HEK293 (cell line): Measurements from ENCODE around the gene MGMT.

Experiments
- CTCF ChIA-PET: fragments of 350-600 bp; formaldehyde crosslinking; extraction: SDS; loops from one replicate; lab custom pipeline; 2021; ENCODE audit warnings: antibody characterized with exemption; lab: Yijun Ruan, JAX
- POLR2A ChIA-PET: fragments of 300-600 bp; formaldehyde crosslinking; extraction: SDS; loops from one replicate; lab custom pipeline; 2020; ENCODE audit warnings: antibody characterized with exemption, inconsistent platforms; lab: Yijun Ruan, JAX
- H3K27ac ChIP-seq: fragments of 200-500 bp; sonication (Bioruptor generic); 2 replicates; pipeline ENCODE4 v1.5.1; 2014; ENCODE audit warnings: low read depth, low read length, control low read depth, inconsistent platforms; ENCODE audit errors: extremely low read depth
- H3K36me3 ChIP-seq, 2 experiments: fragments of 200-500 bp in 1 of 2; sonication (Bioruptor generic) in 1 of 2; 1 replicate in 1 of 2; 2 replicates in 1 of 2; pipeline ENCODE4 v1.5.1; 2014 to 2017; ENCODE audit warnings: inconsistent platforms in 2 of 2, low read length in 2 of 2; ENCODE audit not compliant: control insufficient read depth in 2 of 2, insufficient read depth in 1 of 2
- H3K4me1 ChIP-seq: fragments of 200-500 bp; sonication (Bioruptor generic); 2 replicates; pipeline ENCODE4 v1.5.1; 2014; ENCODE audit warnings: mild to moderate bottlenecking, low read length, inconsistent platforms; ENCODE audit not compliant: control insufficient read depth, insufficient read depth
- H3K4me3 ChIP-seq: 2 replicates; pipeline ENCODE4 v1.5.1; 2011; ENCODE audit warnings: low read depth, mild to moderate bottlenecking, control low read depth, low read length, moderate library complexity
- H3K9me3 ChIP-seq: fragments of 200-500 bp; sonication (Bioruptor generic); 2 replicates; pipeline ENCODE4 v1.5.1; 2014; ENCODE audit warnings: low read depth, low read length, inconsistent platforms; ENCODE audit not compliant: control insufficient read depth, insufficient read depth
- ATF2 ChIP-seq: fragments of 450-650 bp; formaldehyde crosslinking; IDR thresholded peaks from 2 replicates; pipeline ENCODE4 v1.5.1; 2016; ENCODE audit warnings: missing biosample characterization, missing genetic modification characterization, low read depth
- BCL11A ChIP-seq: fragments of 450-650 bp; formaldehyde crosslinking; IDR thresholded peaks from 2 replicates; pipeline ENCODE4 v1.5.1; 2016; ENCODE audit warnings: low read depth, missing biosample characterization, missing genetic modification characterization
- CTCF ChIP-seq: fragments of 450-650 bp; formaldehyde crosslinking; IDR thresholded peaks from 2 replicates; pipeline ENCODE4 v1.5.1; 2016; ENCODE audit warnings: missing biosample characterization, missing genetic modification characterization
- GFI1B ChIP-seq: fragments of 450-650 bp; formaldehyde crosslinking; IDR thresholded peaks from 2 replicates; pipeline ENCODE4 v1.5.1; 2016; ENCODE audit warnings: missing biosample characterization, missing genetic modification characterization
- GLI2 ChIP-seq: fragments of 450-650 bp; formaldehyde crosslinking; IDR thresholded peaks from 2 replicates; pipeline ENCODE4; 2017; ENCODE audit warnings: missing biosample characterization, missing genetic modification characterization, low read depth, borderline replicate concordance
- HOXC10 ChIP-seq: sonication (generic); formaldehyde crosslinking; IDR thresholded peaks from 2 replicates; pipeline ENCODE4 v1.8.1; 2023; ENCODE audit warnings: mild to moderate bottlenecking, missing genetic modification reagents
- INSM2 ChIP-seq: fragments of 450-650 bp; formaldehyde crosslinking; IDR thresholded peaks from 2 replicates; pipeline ENCODE4 v1.5.1; 2016; ENCODE audit warnings: missing biosample characterization, missing genetic modification characterization
- PRDM4 ChIP-seq: fragments of 450-650 bp; formaldehyde crosslinking; IDR thresholded peaks from 2 replicates; pipeline ENCODE4 v1.5.1; 2017; ENCODE audit warnings: missing biosample characterization, missing genetic modification characterization
- ZNF121 ChIP-seq: fragments of 450-650 bp; formaldehyde crosslinking; IDR thresholded peaks from 2 replicates; pipeline ENCODE4 v1.5.1; 2016; ENCODE audit warnings: missing biosample characterization, missing genetic modification characterization
- ZNF132 ChIP-seq: fragments of 450-650 bp; formaldehyde crosslinking; IDR thresholded peaks from 2 replicates; pipeline ENCODE4 v1.5.1; 2017; ENCODE audit warnings: missing biosample characterization, missing genetic modification characterization, borderline replicate concordance
- ZNF23 ChIP-seq: fragments of 450-650 bp; formaldehyde crosslinking; IDR thresholded peaks from 2 replicates; pipeline ENCODE4 v1.5.1; 2016; ENCODE audit warnings: missing biosample characterization, missing genetic modification characterization, borderline replicate concordance
- ZNF274 ChIP-seq, 2 experiments: fragments of 200-500 bp in 1 of 2; fragments of 450-650 bp in 1 of 2; sonication (Bioruptor generic) in 1 of 2; formaldehyde crosslinking in 1 of 2; IDR thresholded peaks; 2 replicates each; pipeline versions ENCODE4 v1.5.1 to v1.6.1; 2014 to 2016; ENCODE audit warnings: borderline replicate concordance in 1 of 2, inconsistent platforms in 1 of 2, low read length in 1 of 2, missing biosample characterization in 1 of 2, missing genetic modification characterization in 1 of 2
- ZNF324 ChIP-seq: fragments of 450-650 bp; formaldehyde crosslinking; IDR thresholded peaks from 2 replicates; pipeline ENCODE4 v1.5.1; 2016; ENCODE audit warnings: missing biosample characterization, missing genetic modification characterization
- ZNF335 ChIP-seq: fragments of 450-650 bp; formaldehyde crosslinking; conservative IDR thresholded peaks from 2 replicates; pipeline ENCODE4 v1.5.1; 2016; ENCODE audit warnings: missing biosample characterization, missing genetic modification characterization
- ZNF404 ChIP-seq: fragments of 450-650 bp; formaldehyde crosslinking; IDR thresholded peaks from 2 replicates; pipeline ENCODE4 v1.5.1; 2017; ENCODE audit warnings: missing biosample characterization, missing genetic modification characterization
- ZNF416 ChIP-seq: fragments of 450-650 bp; formaldehyde crosslinking; IDR thresholded peaks from 2 replicates; pipeline ENCODE4 v1.5.1; 2016; ENCODE audit warnings: missing biosample characterization, missing genetic modification characterization
- ZNF548 ChIP-seq: fragments of 450-650 bp; formaldehyde crosslinking; IDR thresholded peaks from 2 replicates; pipeline ENCODE4 v1.5.1; 2016; ENCODE audit warnings: missing biosample characterization, missing genetic modification characterization
- ZNF555 ChIP-seq: fragments of 450-650 bp; formaldehyde crosslinking; conservative IDR thresholded peaks from 2 replicates; pipeline ENCODE4 v1.5.1; 2017; ENCODE audit warnings: missing biosample characterization, mild to moderate bottlenecking, missing genetic modification characterization, inconsistent platforms
- ZNF560 ChIP-seq: fragments of 450-650 bp; formaldehyde crosslinking; IDR thresholded peaks from 2 replicates; pipeline ENCODE4 v1.5.1; 2017; ENCODE audit warnings: missing biosample characterization, missing genetic modification characterization, borderline replicate concordance
- ZNF571 ChIP-seq: fragments of 450-650 bp; formaldehyde crosslinking; IDR thresholded peaks from 2 replicates; pipeline ENCODE4 v1.5.0; 2017; ENCODE audit warnings: missing biosample characterization, missing genetic modification characterization
- ZNF610 ChIP-seq: fragments of 450-650 bp; formaldehyde crosslinking; IDR thresholded peaks from 2 replicates; pipeline ENCODE4 v1.5.1; 2016; ENCODE audit warnings: missing biosample characterization, missing genetic modification characterization, borderline replicate concordance
- ZNF658 ChIP-seq: fragments of 450-650 bp; formaldehyde crosslinking; IDR thresholded peaks from 2 replicates; pipeline ENCODE4; 2016; ENCODE audit warnings: missing biosample characterization, missing genetic modification characterization
- ZNF660 ChIP-seq: fragments of 450-650 bp; IDR thresholded peaks from 2 replicates; pipeline ENCODE4 v1.5.1; 2018; ENCODE audit warnings: missing biosample characterization, mild to moderate bottlenecking, missing genetic modification characterization
- ZNF677 ChIP-seq: fragments of 450-650 bp; IDR thresholded peaks from 2 replicates; pipeline ENCODE4 v1.5.0; 2018; ENCODE audit warnings: missing biosample characterization, mild to moderate bottlenecking, missing genetic modification characterization, moderate library complexity
- ZNF768 ChIP-seq: fragments of 450-650 bp; formaldehyde crosslinking; IDR thresholded peaks from 2 replicates; pipeline ENCODE4 v1.5.1; 2018; ENCODE audit warnings: missing biosample characterization, mild to moderate bottlenecking, missing genetic modification characterization
- ZNF777 ChIP-seq: fragments of 450-650 bp; formaldehyde crosslinking; IDR thresholded peaks from 2 replicates; pipeline ENCODE4 v1.5.1; 2017; ENCODE audit warnings: missing biosample characterization, missing genetic modification characterization, borderline replicate concordance

The MGMT gene

GRCh38 chr10:129725890-129726631 is 259.0 kb downstream of the MGMT start:
- H3K27ac ChIP-seq, result no peak overlapping the region
- ChIA-PET POLR2A (no interaction called here), CTCF (interaction anchor here (0.6 to 0.7 kb wide), 2 partner anchors 248 to 367 kb away, joined by 3 to 5 read pairs; no protein-coding TSS in a partner anchor)
- no peaks in the 10 kb centered on the region for H3K4me1 ChIP-seq
- H3K36me3 ChIP-seq, result no peaks in the 10 kb centered on the region
- H3K9me3 ChIP-seq, result no peaks in the 10 kb centered on the region
- TF ChIP-seq HOXC10 (no peak), ZNF571 (no peak), GLI2 (no peak), BCL11A (tag by site-specific recombination) (no peak), ZNF132 (tag by site-specific recombination) (no peak), ZNF610 (tag by site-specific recombination) (no peak), ZNF777 (tag by site-specific recombination) (no peak)
- no peak overlapping the region for H3K4me3 ChIP-seq

- ChIA-PET CTCF (interaction anchor here (0.7 kb wide), 1 partner anchor 247 kb away, joined by 5 read pairs; no protein-coding TSS in a partner anchor), POLR2A (no interaction called here)
- Histone ChIP-seq H3K27ac (no peak overlapping the region), H3K36me3 (no peaks in the 10 kb centered on the region), H3K9me3 (no peaks in the 10 kb centered on the region), H3K4me3 (no peak overlapping the region), H3K4me1 (no peaks in the 10 kb centered on the region)
- TF ChIP-seq INSM2 (tag by site-specific recombination) (no peak), ZNF677 (tag by site-specific recombination) (no peak), CTCF (no peak), ZNF121 (tag by site-specific recombination) (no peak), ZNF560 (tag by site-specific recombination) (no peak), ZNF658 (tag by site-specific recombination) (no peak), ZNF23 (tag by site-specific recombination) (no peak), ZNF324 (tag by site-specific recombination) (no peak), ZNF548 (tag by site-specific recombination) (no peak), ZNF768 (tag by site-specific recombination) (no peak), ZNF555 (tag by site-specific recombination) (no peak), ZNF404 (tag by site-specific recombination) (no peak), GFI1B (tag by site-specific recombination) (no peak), ZNF274 (IDR thresholded peaks at IDR 0.05; ENCODE audit: low read length) (no peak), ZNF274 (tag by site-specific recombination; IDR thresholded peaks at IDR 0.05; ENCODE audit: borderline replicate concordance) (no peak), ZNF335 (tag by site-specific recombination) (no peak), ATF2 (tag by site-specific recombination) (no peak), PRDM4 (tag by site-specific recombination) (no peak), ZNF416 (tag by site-specific recombination) (no peak), ZNF660 (no peak)
Observed at GRCh38 chr10:129727071-129727470, 260.0 kb downstream of the MGMT start.
